Forelimb muscle (tissue), 1 donor: ENCODE results near the gene LIMD2. TPM values are rescaled to one million over a fixed set of nuclear protein-coding genes. Genes with fewer than 3 reads are reported as not detected.
A peak's percentile ranks its signal among the peaks of the same experiment; 100 is the strongest.

Source experiments
- DNase-seq: peaks from one replicate; pipeline ENCODE4 v3.0.0-alpha.2; 2013; ENCODE audit warnings: low read depth
- polyA plus RNA-seq: library from polyadenylated mRNA; unstranded; fragments of 120-200 nt; gene quantifications from one replicate; pipeline ENCODE4 v1.2.1, GENCODE V29; 2013; ENCODE audit not compliant: insufficient read length

LIMD2 gene
- polyA plus RNA-seq, 1 donor = 8.2 TPM

- DNase-seq = no peak
These were observed 18.4 kb downstream of the LIMD2 start for GRCh38 chr17:63681530-63681929.

GRCh38 chr17:63680700-63681099 is 19.2 kb downstream of the LIMD2 start:
- no peak for DNase-seq

- DNase-seq = no peak
These were observed 20.7 kb downstream of the LIMD2 start for GRCh38 chr17:63679214-63679613.

GRCh38 chr17:63676584-63676983 is 23.3 kb downstream of the LIMD2 start:
- DNase-seq = no peak

- DNase-seq = no peak
These were observed 24.0 kb downstream of the LIMD2 start for GRCh38 chr17:63675607-63676546.

GRCh38 chr17:63675231-63675606 is 24.7 kb downstream of the LIMD2 start:
- no peak for DNase-seq

- DNase-seq = no peak
These were observed 27.1 kb downstream of the LIMD2 start for GRCh38 chr17:63672856-63673255.

- DNase-seq = peak; percentile 11
These were observed 34.3 kb downstream of the LIMD2 start for GRCh38 chr17:63665527-63666214.

GRCh38 chr17:63659850-63660249 is 40.1 kb downstream of the LIMD2 start:
- no peak for DNase-seq

- DNase-seq = no peak
These were observed 41.6 kb downstream of the LIMD2 start for GRCh38 chr17:63658366-63658765.

GRCh38 chr17:63657786-63658185 is 42.1 kb downstream of the LIMD2 start:
- no peak for DNase-seq

GRCh38 chr17:63653050-63653449 is 46.9 kb downstream of the LIMD2 start:
- no peak for DNase-seq

- DNase-seq = no peak
These were observed 47.8 kb downstream of the LIMD2 start for GRCh38 chr17:63652106-63652505.

- no peak for DNase-seq
These were observed 50.1 kb downstream of the LIMD2 start for GRCh38 chr17:63649813-63650212.

- DNase-seq = no peak
These were observed 52.0 kb downstream of the LIMD2 start for GRCh38 chr17:63647936-63648335.

- DNase-seq = no peak
These were observed 52.7 kb downstream of the LIMD2 start for GRCh38 chr17:63647065-63647725.

GRCh38 chr17:63646488-63646806 is 53.5 kb downstream of the LIMD2 start:
- no peak for DNase-seq

Other genes starting within 250 kb of the LIMD2 start
- gene ACE, start 223.1 kb downstream of the LIMD2 start, polyA plus RNA-seq = 10.3 TPM
- not detected for gene KCNH6, start 176.8 kb downstream of the LIMD2 start, polyA plus RNA-seq
- 36.2 TPM for gene DCAF7, start 149.6 kb downstream of the LIMD2 start, polyA plus RNA-seq
- 18.2 TPM for gene TACO1, start 99.2 kb downstream of the LIMD2 start, polyA plus RNA-seq
- gene MAP3K3, start 77.7 kb downstream of the LIMD2 start, polyA plus RNA-seq = 20.8 TPM
- gene STRADA, start 41.7 kb upstream of the LIMD2 start, polyA plus RNA-seq = 25.4 TPM
- gene CCDC47, start 73.5 kb upstream of the LIMD2 start, polyA plus RNA-seq = 54.9 TPM
- 101 TPM for gene DDX42, start 74.0 kb upstream of the LIMD2 start, polyA plus RNA-seq
- 106 TPM for gene PSMC5, start 127.3 kb upstream of the LIMD2 start, polyA plus RNA-seq
- gene FTSJ3, start 127.5 kb upstream of the LIMD2 start, polyA plus RNA-seq = 36.5 TPM
- gene SMARCD2, start 142.6 kb upstream of the LIMD2 start, polyA plus RNA-seq = 23.5 TPM
- 0.70 TPM for gene CSH2, start 173.6 kb upstream of the LIMD2 start, polyA plus RNA-seq
- gene GH2, start 181.8 kb upstream of the LIMD2 start, polyA plus RNA-seq = not detected
- 2.7 TPM for gene CSH1, start 196.4 kb upstream of the LIMD2 start, polyA plus RNA-seq
- not detected for gene CSHL1, start 211.1 kb upstream of the LIMD2 start, polyA plus RNA-seq
- gene GH1, start 218.7 kb upstream of the LIMD2 start, polyA plus RNA-seq = not detected
- gene CD79B, start 232.2 kb upstream of the LIMD2 start, polyA plus RNA-seq = 2.3 TPM